ENCODE results near the gene SLC35E2B.

The SLC35E2B gene

GRCh38 chr1:1616045-1616790, 76.4 kb downstream of the SLC35E2B start:
- H3K4me3 ChIP-seq (replicated peaks; ENCODE audit: low read depth, low read length): peak overlapping the region; percentile 77
- TF ChIP-seq, protein P1, sequence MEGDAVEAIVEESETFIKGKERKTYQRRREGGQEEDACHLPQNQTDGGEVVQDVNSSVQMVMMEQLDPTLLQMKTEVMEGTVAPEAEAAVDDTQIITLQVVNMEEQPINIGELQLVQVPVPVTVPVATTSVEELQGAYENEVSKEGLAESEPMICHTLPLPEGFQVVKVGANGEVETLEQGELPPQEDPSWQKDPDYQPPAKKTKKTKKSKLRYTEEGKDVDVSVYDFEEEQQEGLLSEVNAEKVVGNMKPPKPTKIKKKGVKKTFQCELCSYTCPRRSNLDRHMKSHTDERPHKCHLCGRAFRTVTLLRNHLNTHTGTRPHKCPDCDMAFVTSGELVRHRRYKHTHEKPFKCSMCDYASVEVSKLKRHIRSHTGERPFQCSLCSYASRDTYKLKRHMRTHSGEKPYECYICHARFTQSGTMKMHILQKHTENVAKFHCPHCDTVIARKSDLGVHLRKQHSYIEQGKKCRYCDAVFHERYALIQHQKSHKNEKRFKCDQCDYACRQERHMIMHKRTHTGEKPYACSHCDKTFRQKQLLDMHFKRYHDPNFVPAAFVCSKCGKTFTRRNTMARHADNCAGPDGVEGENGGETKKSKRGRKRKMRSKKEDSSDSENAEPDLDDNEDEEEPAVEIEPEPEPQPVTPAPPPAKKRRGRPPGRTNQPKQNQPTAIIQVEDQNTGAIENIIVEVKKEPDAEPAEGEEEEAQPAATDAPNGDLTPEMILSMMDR (IDR thresholded peaks at IDR 0.05; ENCODE audit: low read depth, low read length, missing control alignments): no peak
- no peak for DNase-seq (ENCODE audit: extremely low read depth, low read depth)

- peak; percentile 83 for DNase-seq (ENCODE audit: extremely low read depth, low read depth)
Observed at GRCh38 chr1:1615256-1616044, 77.1 kb downstream of the SLC35E2B start, which contains the start of gene MIB2. TSS of gene MIB2 (plus strand) at chr1:1615500. CDS start at chr1:1623453, 7,953 bp downstream.

DNA sequence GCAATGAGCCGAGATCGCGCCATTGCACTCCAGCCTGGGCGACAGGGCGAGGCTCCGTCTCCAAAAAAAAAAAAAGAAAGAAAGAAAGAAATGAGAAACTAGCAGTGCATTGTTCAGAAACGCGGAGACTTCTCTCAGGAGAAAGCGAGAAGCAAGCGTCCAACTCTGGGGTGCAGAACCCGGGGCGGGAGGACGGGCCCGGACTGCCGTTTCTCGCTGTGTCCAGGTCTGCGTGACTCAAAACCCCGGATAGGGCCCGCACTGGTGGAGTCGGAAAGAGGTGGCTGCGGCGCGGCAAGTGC, 77.7 kb downstream of the SLC35E2B start:
- TF ChIP-seq, protein P1 (IDR thresholded peaks at IDR 0.05; ENCODE audit: low read depth, low read length, missing control alignments): no peak
- DNase-seq (ENCODE audit: extremely low read depth, low read depth): no peak
- H3K4me3 ChIP-seq (replicated peaks; ENCODE audit: low read depth, low read length): peak overlapping the region; percentile 77

More at GRCh38 chr1:1615256-1616044, 77.1 kb downstream of the SLC35E2B start, which contains the start of gene MIB2:
- TF ChIP-seq, protein P1 (IDR thresholded peaks at IDR 0.05; ENCODE audit: low read depth, low read length, missing control alignments): no peak
- H3K4me3 ChIP-seq (replicated peaks; ENCODE audit: low read depth, low read length): peak within 1 kb of the TSS; percentile 77

DNA sequence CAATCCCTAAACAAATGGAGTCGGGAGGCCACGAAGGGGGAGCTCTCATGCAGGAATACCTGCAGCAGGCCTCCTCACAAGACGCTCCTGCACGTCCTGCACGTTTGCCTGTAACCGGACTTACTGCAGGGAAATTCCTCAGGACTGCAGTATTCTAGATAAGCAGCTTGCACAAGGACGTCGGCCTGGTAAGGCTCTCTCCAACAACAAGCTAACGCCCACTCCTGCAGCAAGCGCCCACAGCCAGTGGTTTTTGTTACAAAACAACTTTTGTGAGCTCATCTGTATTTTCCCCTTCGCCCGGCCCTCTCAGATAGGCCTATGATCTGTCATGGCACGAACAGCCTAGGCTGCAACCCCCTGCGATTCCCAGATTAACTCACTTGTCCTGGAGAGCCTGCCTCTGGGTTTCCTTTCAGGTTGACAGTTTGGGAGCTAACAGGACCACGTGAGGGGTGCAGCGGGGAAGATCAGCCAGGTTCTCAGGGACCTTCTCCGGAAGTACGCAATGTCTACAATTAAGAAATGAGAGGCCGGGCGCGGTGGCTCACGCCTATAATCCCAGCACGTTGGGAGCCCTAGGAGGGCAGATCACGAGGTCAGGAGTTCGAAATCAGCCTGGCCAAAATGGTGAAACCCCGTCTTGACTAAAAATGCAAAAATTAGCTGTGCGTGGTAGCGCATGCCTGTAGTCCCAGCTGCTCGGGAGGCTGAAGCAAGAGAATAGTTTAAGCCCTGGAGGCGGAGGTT, 78.2 kb downstream of the SLC35E2B start:
- no peak for DNase-seq (ENCODE audit: extremely low read depth, low read depth)
- TF ChIP-seq, protein P1 (IDR thresholded peaks at IDR 0.05; ENCODE audit: low read depth, low read length, missing control alignments): no peak

GRCh38 chr1:1613509-1614082, 79.0 kb downstream of the SLC35E2B start:
- H3K4me3 ChIP-seq (replicated peaks; ENCODE audit: low read depth, low read length): peak overlapping the region; percentile 77
- TF ChIP-seq, protein P1 (IDR thresholded peaks at IDR 0.05; ENCODE audit: low read depth, low read length, missing control alignments): no peak
- DNase-seq (ENCODE audit: extremely low read depth, low read depth): no peak

More for the DNA sequence above, 78.2 kb downstream of the SLC35E2B start:
- H3K4me3 ChIP-seq (replicated peaks; ENCODE audit: low read depth, low read length): peak overlapping the region; percentile 77

GRCh38 chr1:1612104-1612400, 80.5 kb downstream of the SLC35E2B start:
- H3K4me3 ChIP-seq (replicated peaks; ENCODE audit: low read depth, low read length): no peak overlapping the region
- TF ChIP-seq, protein P1 (IDR thresholded peaks at IDR 0.05; ENCODE audit: low read depth, low read length, missing control alignments): no peak
- no peak for DNase-seq (ENCODE audit: extremely low read depth, low read depth)
